GM12873 (cell line): ENCODE results near the gene NEK9.

ENCODE experiments used
- TF ChIP-seq, protein P1 (sequence below): IDR thresholded peaks from 2 replicates; pipeline ENCODE4 v1.5.1; 2012; ENCODE audit warnings: low read depth, mild to moderate bottlenecking, moderate library complexity, low read length, control low read depth; ENCODE audit not compliant: insufficient read depth; ENCODE audit errors: missing control alignments

Gene NEK9

DNA sequence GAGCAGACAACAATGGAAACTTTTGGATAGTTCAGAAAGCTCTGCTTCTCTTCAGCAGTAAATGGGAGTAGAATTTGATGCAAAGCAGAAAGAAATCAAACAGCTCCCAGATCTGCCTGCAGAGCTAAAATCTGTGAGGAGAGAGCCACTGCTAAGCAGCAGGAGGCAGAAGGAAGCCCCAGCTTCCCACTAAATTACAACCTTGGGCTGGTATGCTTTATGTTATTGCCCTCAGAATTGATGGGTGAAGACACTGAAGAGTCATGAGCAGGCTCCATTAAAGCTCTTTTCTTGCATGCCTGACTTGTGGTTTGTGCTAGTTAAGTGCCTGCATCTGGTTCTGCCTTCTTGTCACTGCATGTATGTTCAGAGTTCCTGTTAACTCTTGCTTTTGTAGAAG lies 49.1 kb downstream of the NEK9 start:
- TF ChIP-seq, protein P1, sequence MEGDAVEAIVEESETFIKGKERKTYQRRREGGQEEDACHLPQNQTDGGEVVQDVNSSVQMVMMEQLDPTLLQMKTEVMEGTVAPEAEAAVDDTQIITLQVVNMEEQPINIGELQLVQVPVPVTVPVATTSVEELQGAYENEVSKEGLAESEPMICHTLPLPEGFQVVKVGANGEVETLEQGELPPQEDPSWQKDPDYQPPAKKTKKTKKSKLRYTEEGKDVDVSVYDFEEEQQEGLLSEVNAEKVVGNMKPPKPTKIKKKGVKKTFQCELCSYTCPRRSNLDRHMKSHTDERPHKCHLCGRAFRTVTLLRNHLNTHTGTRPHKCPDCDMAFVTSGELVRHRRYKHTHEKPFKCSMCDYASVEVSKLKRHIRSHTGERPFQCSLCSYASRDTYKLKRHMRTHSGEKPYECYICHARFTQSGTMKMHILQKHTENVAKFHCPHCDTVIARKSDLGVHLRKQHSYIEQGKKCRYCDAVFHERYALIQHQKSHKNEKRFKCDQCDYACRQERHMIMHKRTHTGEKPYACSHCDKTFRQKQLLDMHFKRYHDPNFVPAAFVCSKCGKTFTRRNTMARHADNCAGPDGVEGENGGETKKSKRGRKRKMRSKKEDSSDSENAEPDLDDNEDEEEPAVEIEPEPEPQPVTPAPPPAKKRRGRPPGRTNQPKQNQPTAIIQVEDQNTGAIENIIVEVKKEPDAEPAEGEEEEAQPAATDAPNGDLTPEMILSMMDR, result no peak

DNA sequence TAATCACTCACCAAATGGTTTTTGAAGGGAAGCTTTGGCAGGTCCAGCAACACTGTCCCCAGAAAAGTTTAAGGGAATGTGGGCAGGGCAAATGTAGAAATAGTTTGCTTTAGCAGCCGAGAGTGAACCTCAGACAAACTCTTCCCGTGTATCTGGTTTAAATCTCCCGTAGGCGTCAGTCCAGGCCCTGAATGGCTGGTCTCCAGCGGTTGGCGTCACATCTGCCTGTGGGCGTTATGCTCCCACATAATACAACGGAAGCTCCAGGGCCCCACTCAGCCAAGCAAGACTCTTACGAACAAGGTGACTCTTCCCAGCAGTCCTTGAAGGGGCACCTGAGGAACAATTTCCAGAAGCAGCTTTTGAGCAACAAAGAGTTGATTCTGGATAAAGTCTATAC lies 56.5 kb downstream of the NEK9 start:
- TF ChIP-seq, protein P1, result no peak

DNA sequence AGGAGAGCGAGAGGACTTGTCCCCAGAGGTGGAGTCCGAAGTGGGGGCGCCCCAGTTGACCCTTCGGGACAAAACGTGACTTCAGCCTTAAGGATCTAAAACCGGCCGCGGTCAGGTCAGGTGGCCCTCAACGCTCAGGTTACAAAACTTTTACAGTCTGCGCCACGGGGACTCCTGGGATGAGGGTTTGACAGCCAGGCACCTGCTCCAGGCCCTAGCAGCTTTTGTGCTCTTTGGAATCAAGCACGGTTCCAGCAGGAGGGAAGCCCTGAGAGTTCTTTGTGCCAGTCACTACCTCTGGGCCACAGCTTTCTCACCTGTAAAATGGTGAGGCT lies 57.1 kb downstream of the NEK9 start:
- TF ChIP-seq, protein P1, result no peak

DNA sequence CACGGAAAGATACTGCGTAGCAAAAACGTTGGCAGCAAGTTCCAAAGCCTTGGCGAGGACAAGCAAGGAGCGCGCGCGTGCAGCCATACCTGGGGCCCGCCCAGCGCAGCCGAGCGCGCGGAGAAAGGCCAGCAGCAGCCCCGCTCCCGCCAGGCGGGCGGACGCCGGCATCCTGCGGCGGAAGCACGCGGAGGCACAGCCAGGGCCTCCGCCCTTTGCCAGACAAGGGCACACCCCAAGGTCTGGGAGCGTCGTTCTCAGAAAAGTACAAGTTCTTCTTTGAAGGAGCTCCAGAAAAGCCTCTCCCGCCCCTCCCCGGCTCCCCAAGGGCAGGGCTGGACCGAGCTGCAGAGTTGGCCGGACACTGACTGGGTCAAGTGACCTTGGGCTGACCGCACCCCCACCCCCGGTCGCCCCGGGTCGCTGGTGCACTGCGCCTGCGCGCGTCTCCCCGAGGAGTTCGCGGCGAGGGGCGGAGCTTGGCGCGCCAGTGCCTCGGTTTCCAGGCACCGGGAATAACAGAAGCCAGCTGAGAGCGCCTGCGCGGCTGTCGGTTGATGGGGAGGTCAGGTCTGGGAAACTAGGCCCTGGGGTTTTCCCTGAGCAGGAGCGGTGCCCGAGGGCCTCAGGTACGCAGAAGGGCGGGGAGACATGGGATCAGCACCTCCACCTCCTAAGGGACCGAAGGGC lies 57.6 kb downstream of the NEK9 start, which contains the start of gene ZC2HC1C:
TSS of gene ZC2HC1C (plus strand) at position 521 of the 690 bp plus-strand sequence. CDS start 933 bp downstream, outside the sequence.
- TF ChIP-seq, protein P1, result no peak

DNA sequence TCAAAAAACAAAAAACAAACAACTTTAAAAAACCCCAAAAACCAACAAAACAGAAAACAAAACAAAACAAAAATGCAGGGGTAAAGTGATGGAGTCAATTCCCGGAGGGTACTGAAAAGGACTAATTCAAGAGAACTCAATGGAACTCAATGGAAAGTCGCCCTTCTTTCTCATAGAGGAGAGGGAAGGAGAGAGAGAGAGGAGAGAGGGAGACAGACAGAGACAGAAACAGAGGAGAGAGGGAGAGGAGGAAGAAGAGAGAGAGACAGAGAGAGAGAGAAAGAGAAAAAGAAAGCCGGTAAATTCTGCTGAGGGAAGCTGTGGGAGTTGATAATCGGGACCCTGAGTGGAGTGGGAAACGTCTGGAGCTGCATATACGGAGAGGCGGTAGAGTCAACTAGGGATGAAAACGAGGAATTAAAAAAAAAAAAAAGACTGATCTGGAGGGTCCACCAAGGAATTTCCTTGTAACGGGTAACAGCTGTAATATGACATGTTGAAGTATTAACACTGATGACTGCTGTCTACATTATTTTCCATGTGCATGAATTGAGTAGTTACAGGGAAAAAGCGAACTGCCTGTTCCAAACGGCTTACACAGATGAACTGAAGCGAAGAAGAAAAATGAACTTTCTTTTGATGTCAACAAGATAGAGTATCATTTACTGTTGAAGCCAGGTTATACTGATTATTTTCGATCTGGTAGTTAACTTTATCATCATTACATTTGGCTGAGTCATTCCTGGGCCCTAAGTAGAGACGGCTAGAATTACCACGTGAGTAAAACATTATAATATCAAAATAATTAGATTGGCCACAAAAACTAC lies 58.3 kb downstream of the NEK9 start:
- TF ChIP-seq, protein P1, result no peak

DNA sequence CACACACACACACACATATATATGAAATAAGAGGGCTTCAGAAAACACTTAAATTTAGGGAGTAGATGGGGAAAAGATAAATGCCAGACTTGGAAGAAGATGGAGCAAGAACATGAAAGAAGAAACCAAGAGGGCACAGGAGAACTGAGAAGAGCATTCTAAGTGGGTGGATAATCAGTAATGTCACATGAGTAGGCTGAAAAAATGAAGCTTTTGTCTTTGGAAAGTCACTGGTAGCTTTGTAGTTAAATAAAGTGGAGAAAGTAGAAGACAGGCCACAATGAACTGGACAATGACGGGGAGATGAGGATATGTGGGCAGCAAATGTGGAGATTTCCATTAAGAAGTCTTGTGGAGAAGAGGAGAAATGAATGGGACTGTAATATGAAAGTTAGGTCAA lies 59.6 kb downstream of the NEK9 start:
- TF ChIP-seq, protein P1, result no peak

DNA sequence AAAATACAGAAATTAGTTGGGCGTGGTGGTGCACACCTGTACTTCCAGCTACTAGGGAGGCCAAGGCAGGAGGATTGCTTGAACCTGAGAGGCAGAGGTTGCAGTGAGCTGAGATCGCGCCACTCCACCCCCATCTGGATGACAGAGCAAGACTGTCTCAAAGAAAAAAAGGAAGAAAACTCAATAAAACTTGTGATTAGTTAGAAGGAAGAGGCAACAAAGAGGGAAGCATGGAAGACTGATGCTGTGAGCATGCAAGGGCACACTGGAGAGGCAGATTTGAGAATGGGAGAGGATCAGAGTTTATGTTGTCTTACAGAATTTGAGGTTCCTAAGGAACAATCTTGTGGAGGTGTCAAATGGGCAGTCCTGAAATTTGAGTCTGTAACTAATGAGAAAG lies 60.2 kb downstream of the NEK9 start:
- TF ChIP-seq, protein P1, result no peak
